Liver (tissue), 3 donors: ENCODE measurements around the gene PGM1.

Experiments used
- GABPA ChIP-seq, 2 donors: IDR thresholded peaks in 1 of 2; conservative IDR thresholded peaks in 1 of 2; 2 replicates each; pipeline ENCODE4 v1.6.1; 2016; ENCODE audit warnings: antibody characterized with exemption in 2 of 2, mild to moderate bottlenecking in 1 of 2, moderate library complexity in 1 of 2
- JUND ChIP-seq, 2 donors: IDR thresholded peaks; 2 replicates each; pipeline ENCODE4 v1.6.1; 2016; ENCODE audit warnings: antibody characterized with exemption in 2 of 2
- RAD21 ChIP-seq, 2 donors: IDR thresholded peaks; 2 replicates each; pipeline ENCODE4 v1.6.1; 2016; ENCODE audit warnings: antibody characterized with exemption in 2 of 2, mild to moderate bottlenecking in 2 of 2
- RXRA ChIP-seq, 2 donors: IDR thresholded peaks; 2 replicates each; pipeline ENCODE4 v1.6.1; 2017 to 2018; ENCODE audit warnings: antibody characterized with exemption in 2 of 2, mild to moderate bottlenecking in 1 of 2
- SP1 ChIP-seq: IDR thresholded peaks from 2 replicates; pipeline ENCODE4 v1.6.1; 2018; ENCODE audit warnings: antibody characterized with exemption, mild to moderate bottlenecking
- TAF1 ChIP-seq: conservative IDR thresholded peaks from 2 replicates; pipeline ENCODE4 v1.6.1; 2016; ENCODE audit warnings: antibody characterized with exemption, mild to moderate bottlenecking
- YY1 ChIP-seq: IDR thresholded peaks from 2 replicates; pipeline ENCODE4 v1.6.1; 2016; ENCODE audit warnings: antibody characterized with exemption, mild to moderate bottlenecking
- TF ChIP-seq, protein P1 (sequence below): IDR thresholded peaks from 2 replicates; pipeline ENCODE4 v1.6.1; 2016; ENCODE audit warnings: antibody characterized with exemption, mild to moderate bottlenecking
- TF ChIP-seq, protein P2 (sequence below): fragments of 150-350 bp; IDR thresholded peaks from 2 replicates; pipeline ENCODE4 v1.5.1; 2017; ENCODE audit warnings: improper control_type of control experiment, low read depth, low read length; ENCODE audit not compliant: missing input control
- TF ChIP-seq, protein P3 (sequence below): IDR thresholded peaks from 2 replicates; pipeline ENCODE4 v1.6.1; 2016; ENCODE audit warnings: antibody characterized with exemption
- TF ChIP-seq, protein P4 (sequence below): IDR thresholded peaks from 2 replicates; pipeline ENCODE4 v1.6.1; 2016; ENCODE audit warnings: antibody characterized with exemption
- donor health status: healthy.
- donor health status: healthy.

DNA sequence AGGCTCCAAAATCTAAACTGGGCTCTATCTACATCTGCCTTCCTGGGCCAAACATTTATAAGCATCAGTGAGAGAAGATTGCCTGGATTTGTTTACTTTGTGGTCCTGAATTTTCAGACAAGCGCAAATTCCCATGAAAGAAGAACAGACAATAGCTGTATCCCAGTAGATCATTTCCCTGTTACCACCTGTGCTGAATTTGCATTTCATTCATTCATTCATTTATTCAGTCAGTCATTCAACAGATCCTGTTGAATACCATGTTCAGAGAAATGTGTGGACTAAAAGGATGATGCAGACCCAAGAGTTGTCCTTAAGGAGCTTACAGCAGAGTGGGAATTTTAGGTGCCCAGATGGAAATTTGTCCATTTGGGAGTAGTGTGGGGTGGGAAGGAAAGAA is 2.2 kb downstream of the PGM1 start:
- TF ChIP-seq, protein P1, sequence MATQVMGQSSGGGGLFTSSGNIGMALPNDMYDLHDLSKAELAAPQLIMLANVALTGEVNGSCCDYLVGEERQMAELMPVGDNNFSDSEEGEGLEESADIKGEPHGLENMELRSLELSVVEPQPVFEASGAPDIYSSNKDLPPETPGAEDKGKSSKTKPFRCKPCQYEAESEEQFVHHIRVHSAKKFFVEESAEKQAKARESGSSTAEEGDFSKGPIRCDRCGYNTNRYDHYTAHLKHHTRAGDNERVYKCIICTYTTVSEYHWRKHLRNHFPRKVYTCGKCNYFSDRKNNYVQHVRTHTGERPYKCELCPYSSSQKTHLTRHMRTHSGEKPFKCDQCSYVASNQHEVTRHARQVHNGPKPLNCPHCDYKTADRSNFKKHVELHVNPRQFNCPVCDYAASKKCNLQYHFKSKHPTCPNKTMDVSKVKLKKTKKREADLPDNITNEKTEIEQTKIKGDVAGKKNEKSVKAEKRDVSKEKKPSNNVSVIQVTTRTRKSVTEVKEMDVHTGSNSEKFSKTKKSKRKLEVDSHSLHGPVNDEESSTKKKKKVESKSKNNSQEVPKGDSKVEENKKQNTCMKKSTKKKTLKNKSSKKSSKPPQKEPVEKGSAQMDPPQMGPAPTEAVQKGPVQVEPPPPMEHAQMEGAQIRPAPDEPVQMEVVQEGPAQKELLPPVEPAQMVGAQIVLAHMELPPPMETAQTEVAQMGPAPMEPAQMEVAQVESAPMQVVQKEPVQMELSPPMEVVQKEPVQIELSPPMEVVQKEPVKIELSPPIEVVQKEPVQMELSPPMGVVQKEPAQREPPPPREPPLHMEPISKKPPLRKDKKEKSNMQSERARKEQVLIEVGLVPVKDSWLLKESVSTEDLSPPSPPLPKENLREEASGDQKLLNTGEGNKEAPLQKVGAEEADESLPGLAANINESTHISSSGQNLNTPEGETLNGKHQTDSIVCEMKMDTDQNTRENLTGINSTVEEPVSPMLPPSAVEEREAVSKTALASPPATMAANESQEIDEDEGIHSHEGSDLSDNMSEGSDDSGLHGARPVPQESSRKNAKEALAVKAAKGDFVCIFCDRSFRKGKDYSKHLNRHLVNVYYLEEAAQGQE = no peak
- TF ChIP-seq, protein P2, sequence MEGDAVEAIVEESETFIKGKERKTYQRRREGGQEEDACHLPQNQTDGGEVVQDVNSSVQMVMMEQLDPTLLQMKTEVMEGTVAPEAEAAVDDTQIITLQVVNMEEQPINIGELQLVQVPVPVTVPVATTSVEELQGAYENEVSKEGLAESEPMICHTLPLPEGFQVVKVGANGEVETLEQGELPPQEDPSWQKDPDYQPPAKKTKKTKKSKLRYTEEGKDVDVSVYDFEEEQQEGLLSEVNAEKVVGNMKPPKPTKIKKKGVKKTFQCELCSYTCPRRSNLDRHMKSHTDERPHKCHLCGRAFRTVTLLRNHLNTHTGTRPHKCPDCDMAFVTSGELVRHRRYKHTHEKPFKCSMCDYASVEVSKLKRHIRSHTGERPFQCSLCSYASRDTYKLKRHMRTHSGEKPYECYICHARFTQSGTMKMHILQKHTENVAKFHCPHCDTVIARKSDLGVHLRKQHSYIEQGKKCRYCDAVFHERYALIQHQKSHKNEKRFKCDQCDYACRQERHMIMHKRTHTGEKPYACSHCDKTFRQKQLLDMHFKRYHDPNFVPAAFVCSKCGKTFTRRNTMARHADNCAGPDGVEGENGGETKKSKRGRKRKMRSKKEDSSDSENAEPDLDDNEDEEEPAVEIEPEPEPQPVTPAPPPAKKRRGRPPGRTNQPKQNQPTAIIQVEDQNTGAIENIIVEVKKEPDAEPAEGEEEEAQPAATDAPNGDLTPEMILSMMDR = no peak
- TF ChIP-seq JUND (IDR thresholded peaks at IDR 0.05) (no peak), RXRA (IDR thresholded peaks at IDR 0.05) (no peak), RAD21 (IDR thresholded peaks at IDR 0.05) (no peak), SP1 (no peak), YY1 (no peak), TAF1 (no peak), GABPA (IDR thresholded peaks at IDR 0.05 in 1 of 2, conservative IDR thresholded peaks at IDR 0.05 in 1 of 2) (no peak)
- TF ChIP-seq, protein P3, sequence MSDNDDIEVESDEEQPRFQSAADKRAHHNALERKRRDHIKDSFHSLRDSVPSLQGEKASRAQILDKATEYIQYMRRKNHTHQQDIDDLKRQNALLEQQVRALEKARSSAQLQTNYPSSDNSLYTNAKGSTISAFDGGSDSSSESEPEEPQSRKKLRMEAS = no peak
- TF ChIP-seq, protein P4, sequence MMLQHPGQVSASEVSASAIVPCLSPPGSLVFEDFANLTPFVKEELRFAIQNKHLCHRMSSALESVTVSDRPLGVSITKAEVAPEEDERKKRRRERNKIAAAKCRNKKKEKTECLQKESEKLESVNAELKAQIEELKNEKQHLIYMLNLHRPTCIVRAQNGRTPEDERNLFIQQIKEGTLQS = no peak
